ENCODE results near the gene LCE1C. TPM values are rescaled to one million over a fixed set of nuclear protein-coding genes. Genes with fewer than 3 reads are reported as not detected.

Gene LCE1C
- total and polyA plus RNA-seq, 9 donors = not detected

- no peak within 1 kb of the TSS for H3K27ac ChIP-seq
- no peak for DNase-seq
- H3K36me3 ChIP-seq = no peaks in the 10 kb centered on the region
- H3K9me3 ChIP-seq = no peaks in the 10 kb centered on the region
- no peak within 1 kb of the TSS for H3K4me3 ChIP-seq
- intact Hi-C loops (cut with DNase I) = no loop called here
- H3K4me1 ChIP-seq (ENCODE audit: insufficient read depth) = no peaks in the 10 kb centered on the region
- TF ChIP-seq POLR2A (IDR thresholded peaks at IDR 0.05) (no peak), CTCF (IDR thresholded peaks at IDR 0.05) (no peak), EP300 (IDR thresholded peaks at IDR 0.05) (no peak)
- H3K27me3 ChIP-seq = no peaks in the 10 kb centered on the region
- 40 to 48% (median 44%) methylated on average over 2 of the region's 2 CpGs for WGBS, 3 donors
Measured at GRCh38 chr1:152786077-152786476, 20.4 kb downstream of the LCE1C start, which contains the start of gene LCE1E. TSS of gene LCE1E (plus strand) at chr1:152786257. CDS start at chr1:152787300, 1,043 bp downstream.

GRCh38 chr1:152783095-152783494, 23.4 kb downstream of the LCE1C start:
- Histone ChIP-seq H3K4me1 (ENCODE audit: insufficient read depth) (no peaks in the 10 kb centered on the region), H3K27me3 (no peaks in the 10 kb centered on the region), H3K9me3 (no peaks in the 10 kb centered on the region), H3K4me3 (no peak overlapping the region), H3K27ac (no peak overlapping the region), H3K36me3 (no peaks in the 10 kb centered on the region)
- DNase-seq = no peak
- WGBS, 3 donors = 67 to 81% (median 78%) methylated on average over 2 of the region's 2 CpGs
- no peak for TF ChIP-seq CTCF (IDR thresholded peaks at IDR 0.05)
- TF ChIP-seq EP300 (IDR thresholded peaks at IDR 0.05) = no peak
- no peak for TF ChIP-seq POLR2A (IDR thresholded peaks at IDR 0.05)
- intact Hi-C loops (cut with DNase I) = no loop called here

- TF ChIP-seq EP300 (IDR thresholded peaks at IDR 0.05) (no peak), POLR2A (IDR thresholded peaks at IDR 0.05) (no peak), CTCF (IDR thresholded peaks at IDR 0.05) (no peak)
- H3K27ac ChIP-seq = no peak overlapping the region
- no peaks in the 10 kb centered on the region for H3K27me3 ChIP-seq
- intact Hi-C loops (cut with DNase I) = no loop called here
- no peaks in the 10 kb centered on the region for H3K4me1 ChIP-seq (ENCODE audit: insufficient read depth)
- WGBS, 3 donors = 58 to 73% (median 67%) methylated on average over 4 of the region's 4 CpGs
- no peaks in the 10 kb centered on the region for H3K36me3 ChIP-seq
- no peaks in the 10 kb centered on the region for H3K9me3 ChIP-seq
- DNase-seq = no peak
- H3K4me3 ChIP-seq = no peak overlapping the region
Measured at GRCh38 chr1:152777510-152778137, 28.8 kb downstream of the LCE1C start.

- no peak for DNase-seq
- no peaks in the 10 kb centered on the region for H3K36me3 ChIP-seq
- H3K4me3 ChIP-seq = no peak overlapping the region
- TF ChIP-seq EP300 (IDR thresholded peaks at IDR 0.05) (no peak), CTCF (IDR thresholded peaks at IDR 0.05) (no peak)
- no peaks in the 10 kb centered on the region for H3K4me1 ChIP-seq (ENCODE audit: insufficient read depth)
- H3K27ac ChIP-seq = no peak overlapping the region
- no peaks in the 10 kb centered on the region for H3K27me3 ChIP-seq
- 67 to 76% (median 76%) methylated on average over 10 to 11 of the region's 11 CpGs for WGBS, 3 donors
- no peaks in the 10 kb centered on the region for H3K9me3 ChIP-seq
- intact Hi-C loops (cut with DNase I) = no loop called here
Measured at GRCh38 chr1:152776361-152776760, 30.1 kb downstream of the LCE1C start.
